HAP-1 (cell line): Measurements from ENCODE around the gene FCN1.

Experiments
- DNase-seq, 2 experiments: peaks; one replicate each; pipeline ENCODE4 v3.0.0-alpha.2; 2016 to 2020; ENCODE audit warnings: low spot score in 2 of 2
- H3K27me3 ChIP-seq: fragments of 250-450 bp; sonication (Bioruptor Pico); 2 replicates; pipeline ENCODE4 v1.5.1; 2020; ENCODE audit warnings: low read depth, mild to moderate bottlenecking, moderate library complexity
- H3K36me3 ChIP-seq: fragments of 250-450 bp; sonication (Bioruptor Pico); replicated peaks from 2 replicates; pipeline ENCODE4 v1.5.1; 2020; ENCODE audit warnings: mild to moderate bottlenecking
- H3K4me1 ChIP-seq: fragments of 250-450 bp; sonication (Bioruptor Pico); 2 replicates; pipeline ENCODE4 v1.5.1; 2020; ENCODE audit warnings: mild to moderate bottlenecking
- H3K4me3 ChIP-seq: fragments of 250-450 bp; sonication (Bioruptor Pico); 2 replicates; pipeline ENCODE4 v1.5.1; 2020; ENCODE audit warnings: mild to moderate bottlenecking, moderate library complexity
- H3K9me3 ChIP-seq: fragments of 250-450 bp; sonication (Bioruptor Pico); 2 replicates; pipeline ENCODE4 v1.5.1; 2020; ENCODE audit warnings: mild to moderate bottlenecking, moderate library complexity
- in situ Hi-C: fragments of 300-500 bp; cut with MboI; formaldehyde crosslinking; loops from 3 replicates; pipeline ENCODE4 v1.14.3; 2020; ENCODE audit warnings: low sequenced_read_pairs, inconsistent platforms, mixed read lengths

The FCN1 gene

GRCh38 chr9:134883040-134883782 is 34.5 kb downstream of the FCN1 start:
- no peaks in the 10 kb centered on the region; the same call in 1 of the 2 replicates for H3K9me3 ChIP-seq
- no peaks in the 10 kb centered on the region for H3K27me3 ChIP-seq

GRCh38 chr9:134882204-134882785 is 35.4 kb downstream of the FCN1 start:
- in situ Hi-C loops: no loop called here
- H3K27me3 ChIP-seq: no peaks in the 10 kb centered on the region
- no peak for DNase-seq

More at GRCh38 chr9:134883040-134883782, 34.5 kb downstream of the FCN1 start:
- Histone ChIP-seq H3K36me3 (no peaks in the 10 kb centered on the region), H3K4me1 (no peaks in the 10 kb centered on the region), H3K4me3 (no peak overlapping the region)
- in situ Hi-C loops: no loop called here
- no peak for DNase-seq

GRCh38 chr9:134881313-134881670 is 36.4 kb downstream of the FCN1 start:
- H3K9me3 ChIP-seq: no peaks in the 10 kb centered on the region; the same call in 1 of the 2 replicates
- no peaks in the 10 kb centered on the region for H3K36me3 ChIP-seq
- no peak for DNase-seq
- in situ Hi-C loops: no loop called here
- H3K27me3 ChIP-seq: no peaks in the 10 kb centered on the region
- H3K4me3 ChIP-seq: no peak overlapping the region
- no peaks in the 10 kb centered on the region for H3K4me1 ChIP-seq

More at GRCh38 chr9:134882204-134882785, 35.4 kb downstream of the FCN1 start:
- H3K36me3 ChIP-seq: no peaks in the 10 kb centered on the region
- no peaks in the 10 kb centered on the region; the same call in 1 of the 2 replicates for H3K9me3 ChIP-seq
- no peaks in the 10 kb centered on the region for H3K4me1 ChIP-seq
- H3K4me3 ChIP-seq: no peak overlapping the region

- DNase-seq: no peak
- no peaks in the 10 kb centered on the region for H3K27me3 ChIP-seq
- in situ Hi-C loops: no loop called here
Measured at GRCh38 chr9:134880484-134881312, 37.0 kb downstream of the FCN1 start, which contains the start of gene FCN2. Gene FCN2 (plus strand): TSS chr9:134880810. CDS start chr9:134880822, 12 bp downstream.

GRCh38 chr9:134879664-134880483 is 37.8 kb downstream of the FCN1 start:
- no peak for DNase-seq
- H3K9me3 ChIP-seq: no peaks in the 10 kb centered on the region; the same call in 1 of the 2 replicates
- no peaks in the 10 kb centered on the region for H3K36me3 ChIP-seq
- no peaks in the 10 kb centered on the region for H3K27me3 ChIP-seq
- in situ Hi-C loops: no loop called here
- no peak overlapping the region for H3K4me3 ChIP-seq
- no peaks in the 10 kb centered on the region for H3K4me1 ChIP-seq

More at GRCh38 chr9:134880484-134881312, 37.0 kb downstream of the FCN1 start, which contains the start of gene FCN2:
- no peaks in the 10 kb centered on the region for H3K36me3 ChIP-seq
- no peak within 1 kb of the TSS for H3K4me3 ChIP-seq
- no peaks in the 10 kb centered on the region; the same call in 1 of the 2 replicates for H3K9me3 ChIP-seq
- no peaks in the 10 kb centered on the region for H3K4me1 ChIP-seq

- Histone ChIP-seq H3K4me1 (no peaks in the 10 kb centered on the region), H3K27me3 (no peaks in the 10 kb centered on the region), H3K4me3 (no peak overlapping the region), H3K36me3 (no peaks in the 10 kb centered on the region), H3K9me3 (no peaks in the 10 kb centered on the region; the same call in 1 of the 2 replicates)
- in situ Hi-C loops: no loop called here
- no peak for DNase-seq
Measured at GRCh38 chr9:134877541-134877940, 40.2 kb downstream of the FCN1 start.

GRCh38 chr9:134875371-134875770 is 42.3 kb downstream of the FCN1 start:
- H3K4me3 ChIP-seq: no peak overlapping the region
- in situ Hi-C loops: no loop called here
- no peaks in the 10 kb centered on the region for H3K36me3 ChIP-seq
- no peak for DNase-seq
- H3K4me1 ChIP-seq: no peaks in the 10 kb centered on the region
- no peaks in the 10 kb centered on the region; the same call in 1 of the 2 replicates for H3K9me3 ChIP-seq
- no peaks in the 10 kb centered on the region for H3K27me3 ChIP-seq

GRCh38 chr9:134872482-134873231 is 45.1 kb downstream of the FCN1 start:
- Histone ChIP-seq H3K4me3 (no peak overlapping the region), H3K4me1 (no peaks in the 10 kb centered on the region), H3K27me3 (no peaks in the 10 kb centered on the region), H3K36me3 (no peaks in the 10 kb centered on the region), H3K9me3 (no peaks in the 10 kb centered on the region; the same call in 1 of the 2 replicates)
- in situ Hi-C loops: no loop called here
- DNase-seq: no peak

GRCh38 chr9:134871697-134872340 is 45.9 kb downstream of the FCN1 start:
- Histone ChIP-seq H3K27me3 (no peaks in the 10 kb centered on the region), H3K4me3 (no peak overlapping the region), H3K36me3 (no peaks in the 10 kb centered on the region), H3K9me3 (no peaks in the 10 kb centered on the region; the same call in 1 of the 2 replicates), H3K4me1 (no peaks in the 10 kb centered on the region)
- DNase-seq: no peak
- in situ Hi-C loops: no loop called here

- DNase-seq: no peak
- no peak overlapping the region for H3K4me3 ChIP-seq
- H3K36me3 ChIP-seq: no peaks in the 10 kb centered on the region
- H3K4me1 ChIP-seq: no peaks in the 10 kb centered on the region
- no peaks in the 10 kb centered on the region; the same call in 1 of the 2 replicates for H3K9me3 ChIP-seq
- H3K27me3 ChIP-seq: no peaks in the 10 kb centered on the region
- in situ Hi-C loops: no loop called here
Measured at GRCh38 chr9:134870746-134871662, 46.7 kb downstream of the FCN1 start.

- no peak overlapping the region for H3K4me3 ChIP-seq
Measured at GRCh38 chr9:134870301-134870694, 47.4 kb downstream of the FCN1 start.

More at GRCh38 chr9:134870301-134870694, 47.4 kb downstream of the FCN1 start:
- no peak for DNase-seq
- H3K27me3 ChIP-seq: no peaks in the 10 kb centered on the region
- in situ Hi-C loops: no loop called here
- no peaks in the 10 kb centered on the region for H3K4me1 ChIP-seq
- H3K36me3 ChIP-seq: no peaks in the 10 kb centered on the region
- H3K9me3 ChIP-seq: no peaks in the 10 kb centered on the region; the same call in 1 of the 2 replicates
